HG02840 (cell line): Measurements from ENCODE around the gene SYAP1.
"Not testable (repeated sequence)": the region's sequence is repeated elsewhere in the genome, so short reads cannot be mapped to it uniquely, and the experiment has no call there.

Source experiments
- ATAC-seq: cut with Tn5 transposase; IDR thresholded peaks from one replicate; pipeline ENCODE4 v1.9.1; 2021; ENCODE audit warnings: mild to moderate bottlenecking, moderate library complexity, moderate number of reproducible peaks; ENCODE audit not compliant: unreplicated experiment, low FRiP score

Gene SYAP1

GRCh38 chrX:16718824-16719333 lies 533 bp upstream of the SYAP1 start:
- ATAC-seq: peak; percentile 38

- no peak for ATAC-seq
Observed at GRCh38 chrX:16722481-16722880, 3.1 kb downstream of the SYAP1 start.

- no peak for ATAC-seq
Observed at GRCh38 chrX:16725072-16725471, 5.7 kb downstream of the SYAP1 start.

GRCh38 chrX:16726347-16726988 lies 7.1 kb downstream of the SYAP1 start:
- not testable (repeated sequence) for ATAC-seq

- ATAC-seq: no peak
Observed at GRCh38 chrX:16727637-16728036, 8.2 kb downstream of the SYAP1 start.

GRCh38 chrX:16730450-16730849 lies 11.0 kb downstream of the SYAP1 start:
- no peak for ATAC-seq

- no peak for ATAC-seq
Observed at GRCh38 chrX:16733013-16733412, 13.6 kb downstream of the SYAP1 start.

GRCh38 chrX:16737024-16737423 lies 17.6 kb downstream of the SYAP1 start:
- no peak for ATAC-seq

GRCh38 chrX:16739574-16739973 lies 20.2 kb downstream of the SYAP1 start:
- no peak for ATAC-seq

- no peak for ATAC-seq
Observed at GRCh38 chrX:16743604-16744325, 24.4 kb downstream of the SYAP1 start.

GRCh38 chrX:16745102-16745501 lies 25.7 kb downstream of the SYAP1 start:
- no peak for ATAC-seq

GRCh38 chrX:16745659-16746058 lies 26.2 kb downstream of the SYAP1 start:
- ATAC-seq: no peak

- no peak for ATAC-seq
Observed at GRCh38 chrX:16748425-16748824, 29.0 kb downstream of the SYAP1 start.

GRCh38 chrX:16750136-16750535 lies 30.7 kb downstream of the SYAP1 start:
- no peak for ATAC-seq

GRCh38 chrX:16754019-16754418 lies 34.6 kb downstream of the SYAP1 start:
- ATAC-seq: no peak

- no peak for ATAC-seq
Observed at GRCh38 chrX:16756724-16757123, 37.3 kb downstream of the SYAP1 start.

GRCh38 chrX:16761500-16761899 lies 42.1 kb downstream of the SYAP1 start:
- not testable (repeated sequence) for ATAC-seq

- no peak for ATAC-seq
Observed at GRCh38 chrX:16762579-16762978, 43.2 kb downstream of the SYAP1 start.

- no peak for ATAC-seq
Observed at GRCh38 chrX:16765594-16765993, 46.2 kb downstream of the SYAP1 start.

- no peak for ATAC-seq
Observed at GRCh38 chrX:16770970-16771482, 51.6 kb downstream of the SYAP1 start.

- ATAC-seq: no peak
Observed at GRCh38 chrX:16771483-16772398, 52.3 kb downstream of the SYAP1 start.
